ENCODE data around the gene MAP2K3. TPM values are rescaled to one million over a fixed set of nuclear protein-coding genes. Genes with fewer than 3 reads are reported as not detected.

Gene MAP2K3
- total and polyA plus RNA-seq, 10 of the 15 experiments (the other 5 are each of a cell fraction or from before 2014, with no cell fraction given), result 0.71 to 39.4 (median 18.6) TPM

DNA sequence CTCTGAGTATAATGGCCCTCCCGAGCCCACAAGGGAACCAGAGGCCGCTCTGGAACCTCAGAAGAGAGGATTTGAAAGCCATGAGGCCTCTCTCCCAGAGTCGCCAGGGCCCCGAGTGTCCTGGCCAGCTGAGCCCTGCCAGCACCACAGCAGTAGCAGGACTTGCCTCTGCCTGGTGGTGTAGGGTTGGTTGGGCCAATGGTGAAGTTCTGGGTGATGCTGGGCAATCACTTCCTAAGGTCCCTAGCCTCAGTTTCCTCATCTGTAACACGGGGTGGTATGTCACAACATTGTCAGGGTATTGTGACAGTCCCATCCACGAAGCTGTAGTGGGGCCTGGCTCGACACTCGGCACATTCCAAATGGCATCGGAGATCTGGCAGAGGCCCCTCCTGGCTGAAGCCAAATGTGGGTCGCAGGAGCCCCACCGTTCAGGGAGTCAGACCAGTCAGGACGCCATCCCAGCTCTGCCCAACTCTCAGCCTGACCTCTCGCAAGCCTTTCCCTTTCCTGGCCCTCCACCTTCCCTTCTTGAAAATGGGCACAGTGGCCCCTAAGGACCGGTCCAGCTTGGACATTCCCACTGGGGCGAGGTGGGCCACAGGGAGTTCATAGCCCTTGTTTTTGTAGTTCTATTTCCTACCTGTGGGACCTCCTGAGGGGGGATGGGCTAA is 33.0 kb upstream of the MAP2K3 start:
- WGBS (ENCODE audit: insufficient coverage, insufficient replicate concordance, low lambda C conversion rate, missing lambda C conversion rate), result 45% methylated on average over 15 of the region's 15 CpGs
- Histone ChIP-seq H3K9me3 (replicated peaks; ENCODE audit: control insufficient read depth, insufficient read depth, low read length) (no peaks in the 10 kb centered on the region), H3K4me2 (ENCODE audit: control insufficient read depth, insufficient read depth) (no peak overlapping the region), H3K4me1 (ENCODE audit: control insufficient read depth, insufficient read depth, low read length) (peaks cover 4% of the 10 kb centered on the region), H3K4me3 (no peak overlapping the region), H3K79me2 (ENCODE audit: control insufficient read depth, insufficient read depth, low read length) (no peaks in the 10 kb centered on the region), H3K9ac (ENCODE audit: control insufficient read depth, insufficient read depth, low read length) (no peak overlapping the region), H2AFZ (ENCODE audit: control insufficient read depth, low read depth, low read length) (no peak overlapping the region), H4K20me1 (ENCODE audit: control insufficient read depth, insufficient read depth) (no peaks in the 10 kb centered on the region; the same call in 1 of the 2 replicates), H3K27ac (ENCODE audit: control insufficient read depth, insufficient read depth) (no peak overlapping the region), H3K36me3 (ENCODE audit: control insufficient read depth in 2 of 2, insufficient read depth in 2 of 2, low read length in 1 of 2) (no peaks in the 10 kb centered on the region), H3K27me3 (replicated peaks in 1 of 2; ENCODE audit: control insufficient read depth in 2 of 2, insufficient read depth in 2 of 2, low read length in 1 of 2) (peaks cover 2 to 5% of the 10 kb centered on the region in 2 experiments; a peak in 3 of 4 replicates)
- ChIA-PET SMC1A (ENCODE audit: uncharacterized antibody, unreplicated experiment) (no interaction called here), CTCF (no interaction called here), RAD21 (ENCODE audit: unreplicated experiment) (no interaction called here), POLR2A (no interaction called here)
- BruUV-seq (replicated peaks), result no TSS peak
- ATAC-seq (no peak), FAIRE-seq (no peak), DNase-seq (ENCODE audit: low read depth, low spot score) (no peak)
- TF ChIP-seq SMARCA5 (IDR thresholded peaks at IDR 0.05), result no peak
- TF ChIP-seq NFIC (IDR thresholded peaks at IDR 0.05; ENCODE audit: low read depth, low read length), result no peak
- no peak for TF ChIP-seq TCF12 (IDR thresholded peaks at IDR 0.05; ENCODE audit: low read depth, low read length)
- TF ChIP-seq ZBED1 (IDR thresholded peaks at IDR 0.05; ENCODE audit: borderline replicate concordance), result no peak
- no peak for TF ChIP-seq EED (IDR thresholded peaks at IDR 0.05; ENCODE audit: low read depth)
- no peak for TF ChIP-seq NKRF (conservative IDR thresholded peaks at IDR 0.05)
- no peak for TF ChIP-seq CREM (IDR thresholded peaks at IDR 0.05; ENCODE audit: low read depth)
- no peak for TF ChIP-seq RUNX3 (IDR thresholded peaks at IDR 0.05; ENCODE audit: low read length)
- TF ChIP-seq, protein P1, sequence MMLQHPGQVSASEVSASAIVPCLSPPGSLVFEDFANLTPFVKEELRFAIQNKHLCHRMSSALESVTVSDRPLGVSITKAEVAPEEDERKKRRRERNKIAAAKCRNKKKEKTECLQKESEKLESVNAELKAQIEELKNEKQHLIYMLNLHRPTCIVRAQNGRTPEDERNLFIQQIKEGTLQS (IDR thresholded peaks at IDR 0.05; ENCODE audit: borderline replicate concordance, extremely low read depth, low read depth, low read length), result no peak
- TF ChIP-seq ZNF384 (IDR thresholded peaks at IDR 0.05; ENCODE audit: borderline replicate concordance, low read depth, low read length), result no peak
- in situ Hi-C loops (cut with MboI) (loop anchor here (10.0 kb wide), 1 partner anchor 63 kb away; no protein-coding TSS in a partner anchor), intact Hi-C loops (cut with micrococcal nuclease; ENCODE audit: unreplicated experiment) (no loop called here)
